ENCODE measurements around the gene TEAD1.

TEAD1 gene

GRCh38 chr11:12962306-12962705 is 288.1 kb downstream of the TEAD1 start:
- TF ChIP-seq ZNF274 (IDR thresholded peaks at IDR 0.05; ENCODE audit: low read depth, low read length) = no peak

GRCh38 chr11:12963051-12963450 is 288.8 kb downstream of the TEAD1 start:
- TF ChIP-seq ZNF274 (IDR thresholded peaks at IDR 0.05; ENCODE audit: low read depth, low read length) = no peak
- H3K4me3 ChIP-seq (ENCODE audit: low read length) = no peak overlapping the region

More at GRCh38 chr11:12962306-12962705, 288.1 kb downstream of the TEAD1 start:
- no peak overlapping the region for H3K4me3 ChIP-seq (ENCODE audit: low read length)

GRCh38 chr11:12963792-12964536 is 289.7 kb downstream of the TEAD1 start:
- no peak overlapping the region for H3K4me3 ChIP-seq (ENCODE audit: low read length)
- TF ChIP-seq ZNF274 (IDR thresholded peaks at IDR 0.05; ENCODE audit: low read depth, low read length) = no peak

GRCh38 chr11:12964650-12965049 is 290.4 kb downstream of the TEAD1 start:
- no peak for TF ChIP-seq ZNF274 (IDR thresholded peaks at IDR 0.05; ENCODE audit: low read depth, low read length)
- no peak overlapping the region for H3K4me3 ChIP-seq (ENCODE audit: low read length)

- no peak for TF ChIP-seq ZNF274 (IDR thresholded peaks at IDR 0.05; ENCODE audit: low read depth, low read length)
- no peak overlapping the region for H3K4me3 ChIP-seq (ENCODE audit: low read length)
Measured at GRCh38 chr11:12966002-12966401, 291.8 kb downstream of the TEAD1 start.

GRCh38 chr11:12968101-12968500 is 293.9 kb downstream of the TEAD1 start:
- H3K4me3 ChIP-seq (ENCODE audit: low read length) = no peak overlapping the region
- no peak for TF ChIP-seq ZNF274 (IDR thresholded peaks at IDR 0.05; ENCODE audit: low read depth, low read length)

- TF ChIP-seq ZNF274 (IDR thresholded peaks at IDR 0.05; ENCODE audit: low read depth, low read length) = no peak
- no peak overlapping the region for H3K4me3 ChIP-seq (ENCODE audit: low read length)
Measured at GRCh38 chr11:12968826-12969225, 294.6 kb downstream of the TEAD1 start.

- no peak overlapping the region for H3K4me3 ChIP-seq (ENCODE audit: low read length)
- no peak for TF ChIP-seq ZNF274 (IDR thresholded peaks at IDR 0.05; ENCODE audit: low read depth, low read length)
Measured at GRCh38 chr11:12971955-12972354, 297.7 kb downstream of the TEAD1 start.

- H3K4me3 ChIP-seq (ENCODE audit: low read length) = no peak overlapping the region
- no peak for TF ChIP-seq ZNF274 (IDR thresholded peaks at IDR 0.05; ENCODE audit: low read depth, low read length)
Measured at GRCh38 chr11:12973528-12974181, 299.4 kb downstream of the TEAD1 start.

- no peak overlapping the region for H3K4me3 ChIP-seq (ENCODE audit: low read length)
- no peak for TF ChIP-seq ZNF274 (IDR thresholded peaks at IDR 0.05; ENCODE audit: low read depth, low read length)
Measured at GRCh38 chr11:12975195-12975594, 301.0 kb downstream of the TEAD1 start.

GRCh38 chr11:12979928-12980689 is 305.9 kb downstream of the TEAD1 start:
- H3K4me3 ChIP-seq (ENCODE audit: low read length) = no peak overlapping the region
- TF ChIP-seq ZNF274 (IDR thresholded peaks at IDR 0.05; ENCODE audit: low read depth, low read length) = no peak

GRCh38 chr11:12981676-12982522 is 307.7 kb downstream of the TEAD1 start:
- no peak for TF ChIP-seq ZNF274 (IDR thresholded peaks at IDR 0.05; ENCODE audit: low read depth, low read length)
- H3K4me3 ChIP-seq (ENCODE audit: low read length) = no peak overlapping the region

- H3K4me3 ChIP-seq (ENCODE audit: low read length) = no peak overlapping the region
- TF ChIP-seq ZNF274 (IDR thresholded peaks at IDR 0.05; ENCODE audit: low read depth, low read length) = no peak
Measured at GRCh38 chr11:12983336-12983735, 309.1 kb downstream of the TEAD1 start.
